ENCODE measurements around the gene RSBN1L.
"Not testable (repeated sequence)": the region's sequence is repeated elsewhere in the genome, so short reads cannot be mapped to it uniquely, and the experiment has no call there.

Gene RSBN1L

DNA sequence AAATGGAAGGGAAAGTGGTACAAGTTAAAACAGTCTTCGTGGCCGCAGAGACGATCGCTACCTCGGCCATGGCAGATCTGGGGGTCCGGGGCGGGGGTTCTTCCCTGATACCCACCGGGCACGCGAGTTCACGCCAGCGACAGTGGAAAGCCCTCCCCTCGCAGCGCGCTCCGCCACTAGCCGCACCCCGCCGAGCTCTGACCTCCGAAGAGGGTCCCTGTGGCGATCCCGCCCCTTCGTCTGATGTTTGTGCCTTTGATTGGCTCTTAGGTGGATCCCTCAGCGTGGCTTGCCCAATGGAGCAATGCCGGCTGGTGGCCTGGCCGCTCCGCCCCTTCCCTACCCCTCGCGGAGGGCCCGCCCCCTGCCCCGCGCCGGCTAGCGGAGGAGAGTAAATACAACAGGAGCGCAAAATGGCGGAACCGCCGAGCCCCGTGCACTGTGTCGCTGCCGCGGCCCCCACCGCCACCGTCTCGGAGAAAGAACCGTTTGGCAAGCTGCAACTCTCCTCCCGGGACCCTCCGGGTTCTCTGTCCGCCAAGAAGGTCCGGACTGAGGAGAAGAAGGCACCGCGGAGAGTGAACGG is at the start of gene RSBN1L:
RSBN1L (plus strand) TSS at position 403 of the 586 bp plus-strand sequence; CDS start at position 414, 11 bp downstream.
- peak within 1 kb of the TSS; percentile 86 to 98 (median 94) for H3K27ac ChIP-seq
- H3K4me3 ChIP-seq, result peak within 1 kb of the TSS; percentile 79 to 98 (median 89)

DNA sequence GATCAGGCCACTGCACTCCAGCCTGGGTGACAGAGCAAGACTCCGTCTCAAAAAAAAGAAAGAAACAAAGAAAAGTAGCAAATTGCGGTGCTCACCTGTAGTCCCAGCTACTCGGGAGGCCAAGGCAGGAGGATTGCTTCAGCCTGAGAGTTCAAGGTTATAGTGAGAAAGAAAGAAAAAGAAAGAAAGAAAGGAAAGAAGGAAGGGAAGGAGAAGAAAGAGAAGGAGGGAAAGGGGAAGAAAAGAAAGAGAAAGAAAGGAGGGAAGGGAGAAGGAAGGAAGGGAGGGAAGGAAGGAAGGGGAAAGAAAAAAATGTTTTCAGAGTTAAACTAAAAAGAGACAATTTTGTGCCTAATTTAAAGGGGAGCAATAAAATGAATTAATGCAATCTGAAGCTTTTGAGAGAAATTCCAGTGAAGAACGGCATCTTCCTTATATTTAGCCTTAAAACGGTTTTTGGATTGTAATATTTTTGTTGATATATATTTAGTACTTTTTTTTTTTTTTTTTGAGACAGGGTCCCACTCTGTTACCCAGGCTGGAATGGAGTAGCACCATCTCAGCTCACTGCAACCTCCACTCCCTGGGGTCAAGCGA is 47.4 kb upstream of the RSBN1L start:
- Histone ChIP-seq H3K4me3 (no peak overlapping the region), H3K27ac (no peak overlapping the region)

- Histone ChIP-seq H3K27ac (no peak overlapping the region), H3K4me3 (no peak overlapping the region)
Observed at GRCh38 chr7:77649716-77650349, 46.4 kb upstream of the RSBN1L start.

DNA sequence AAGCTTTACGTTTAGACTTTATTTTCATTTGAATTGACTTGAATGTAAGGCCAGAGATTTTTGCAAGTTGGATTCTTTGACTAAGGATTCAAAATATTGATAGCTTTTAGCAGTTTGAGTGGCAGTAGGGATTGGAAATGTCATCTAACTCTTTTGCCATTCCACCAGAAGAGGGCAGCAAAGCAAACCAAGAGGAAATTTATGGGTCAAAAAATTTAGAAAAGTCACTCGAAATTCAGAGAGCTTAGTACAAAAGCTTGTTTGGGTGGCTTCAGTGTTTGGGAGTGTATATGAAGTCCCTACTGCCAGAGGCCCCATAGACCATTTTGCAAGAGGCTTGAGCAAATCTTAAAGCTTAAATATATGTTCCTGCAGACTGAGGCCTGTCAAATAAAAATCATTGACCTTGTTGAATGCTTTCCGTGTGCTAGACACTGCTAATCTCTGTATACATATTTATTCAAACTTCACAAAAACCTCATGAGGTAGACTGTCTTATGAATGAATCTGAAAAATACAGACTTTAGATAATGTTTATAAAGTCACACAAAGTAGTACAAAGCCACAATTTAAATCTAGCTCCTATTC is 44.6 kb upstream of the RSBN1L start:
- H3K4me3 ChIP-seq, result no peak overlapping the region
- no peak overlapping the region for H3K27ac ChIP-seq

DNA sequence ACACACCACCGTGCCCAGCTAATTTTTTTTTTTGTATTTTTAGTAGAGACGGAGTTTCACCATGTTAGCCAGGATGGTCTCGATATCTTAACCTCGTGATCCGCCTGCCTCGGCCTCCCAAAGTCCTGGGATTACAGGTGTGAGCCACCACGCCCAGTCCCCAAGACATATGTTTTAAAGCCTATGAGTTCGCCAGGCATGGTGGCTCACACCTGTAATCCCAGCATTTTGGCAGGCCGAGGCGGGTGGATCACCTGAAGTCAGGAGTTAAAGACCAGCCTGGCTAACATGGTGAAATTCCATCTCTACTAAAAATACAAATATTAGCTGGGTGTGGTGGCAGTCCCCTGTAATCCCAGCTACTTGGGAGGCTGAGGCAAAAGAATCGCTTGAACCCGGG is 43.4 kb upstream of the RSBN1L start:
- H3K4me3 ChIP-seq, H3K27ac ChIP-seq: not testable (repeated sequence)

- H3K4me3 ChIP-seq, result no peak overlapping the region
Observed at GRCh38 chr7:77653572-77653971, 42.7 kb upstream of the RSBN1L start.

GRCh38 chr7:77655356-77655755 is 40.9 kb upstream of the RSBN1L start:
- H3K27ac ChIP-seq, result no peak overlapping the region

More at GRCh38 chr7:77653572-77653971, 42.7 kb upstream of the RSBN1L start:
- H3K27ac ChIP-seq, result no peak overlapping the region

DNA sequence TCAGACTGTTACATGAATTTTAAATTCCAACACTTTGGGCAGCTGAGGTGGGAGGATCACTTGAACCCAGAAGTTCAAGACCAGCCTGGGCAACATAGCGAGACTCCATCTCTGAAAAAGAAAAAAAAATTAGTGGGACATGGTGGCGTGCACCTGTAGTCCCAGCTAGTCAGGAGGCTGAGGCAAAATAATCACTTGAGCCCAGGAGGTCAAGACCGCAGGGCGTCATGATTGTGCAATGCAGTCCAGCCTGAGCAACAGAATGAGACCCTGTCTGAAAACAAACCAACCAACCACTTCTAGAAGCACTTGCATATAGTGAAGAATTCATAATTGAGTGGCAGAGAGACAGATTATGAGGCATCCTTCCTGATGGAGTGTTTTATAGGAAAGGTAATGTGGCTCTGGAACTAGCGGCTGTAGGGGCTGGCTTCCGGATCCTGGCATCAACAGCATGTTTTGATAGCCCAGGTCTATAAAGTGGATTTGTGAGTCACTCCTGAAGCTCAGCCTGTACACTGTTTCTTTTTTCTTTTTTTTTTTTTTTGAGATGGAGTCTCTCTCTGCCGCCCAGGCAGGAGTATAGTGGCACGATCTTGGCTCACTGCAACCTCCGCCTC is 40.3 kb upstream of the RSBN1L start:
- Histone ChIP-seq H3K4me3 (no peak overlapping the region), H3K27ac (no peak overlapping the region)

More at GRCh38 chr7:77655356-77655755, 40.9 kb upstream of the RSBN1L start:
- H3K4me3 ChIP-seq, result no peak overlapping the region

GRCh38 chr7:77657427-77658224 is 38.6 kb upstream of the RSBN1L start:
- Histone ChIP-seq H3K4me3 (no peak overlapping the region), H3K27ac (no peak overlapping the region)

DNA sequence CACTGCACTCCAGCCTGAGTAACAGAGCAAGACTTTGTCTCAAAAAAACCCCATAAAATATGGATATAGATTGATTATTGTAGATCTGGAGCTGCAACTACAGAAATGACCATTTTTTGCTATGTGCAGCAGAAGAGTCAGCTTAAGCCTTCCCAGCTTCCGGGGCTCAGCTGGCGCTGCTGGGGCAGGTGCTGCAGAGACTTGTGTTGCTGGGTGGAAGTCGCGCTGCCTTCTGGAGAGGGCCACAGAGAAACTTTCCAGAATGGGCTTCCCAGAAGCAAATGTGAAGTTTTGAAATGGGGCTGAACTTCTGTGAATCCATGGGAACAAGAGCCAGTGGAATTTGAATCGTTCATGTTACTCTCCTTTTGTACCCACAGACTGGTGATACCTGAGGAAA is 37.3 kb upstream of the RSBN1L start:
- H3K27ac ChIP-seq, result no peak overlapping the region
- H3K4me3 ChIP-seq, result no peak overlapping the region

- no peak overlapping the region for H3K27ac ChIP-seq
- no peak overlapping the region for H3K4me3 ChIP-seq
Observed at GRCh38 chr7:77661816-77662215, 34.4 kb upstream of the RSBN1L start.

DNA sequence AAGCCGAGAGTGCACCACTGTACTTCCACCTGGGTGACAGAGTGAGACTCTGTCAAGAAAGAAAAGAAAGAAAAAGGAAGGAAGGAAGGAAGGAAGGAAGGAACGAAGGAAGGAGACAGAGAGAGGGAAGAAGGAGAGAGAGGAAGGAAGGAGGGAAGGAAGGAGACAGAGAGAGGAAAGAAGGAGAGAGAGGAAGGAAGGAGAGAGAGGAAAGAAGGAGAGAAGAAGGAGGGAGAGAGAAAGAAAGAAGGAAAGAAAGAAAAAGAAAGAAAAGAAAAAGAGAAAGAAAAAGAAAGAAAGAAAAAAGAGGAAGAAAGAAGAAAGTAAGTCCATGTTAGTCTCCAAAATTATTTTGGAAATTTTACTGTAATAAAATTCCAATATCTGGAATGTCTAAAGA is 33.4 kb upstream of the RSBN1L start:
- Histone ChIP-seq H3K27ac (no peak overlapping the region), H3K4me3 (no peak overlapping the region)

DNA sequence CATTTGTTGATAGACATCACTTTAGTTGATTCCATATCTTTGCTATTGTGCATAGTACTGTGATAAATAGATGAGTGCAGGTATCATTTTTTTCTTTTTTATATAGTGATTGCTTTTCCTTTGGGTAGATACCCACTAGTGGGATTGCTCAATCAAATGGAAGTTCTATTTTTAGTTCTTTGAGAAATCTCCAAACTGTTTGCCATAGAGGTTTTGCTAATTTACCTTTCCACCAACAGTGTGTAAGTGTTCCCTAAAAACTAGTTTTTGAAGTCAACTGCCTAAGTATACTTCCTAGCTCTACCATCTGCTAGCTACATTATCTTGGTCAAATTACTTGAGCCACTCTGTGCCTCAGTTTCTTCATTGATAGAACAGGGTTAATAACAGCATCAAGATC is 31.5 kb upstream of the RSBN1L start:
- Histone ChIP-seq H3K4me3 (no peak overlapping the region), H3K27ac (no peak overlapping the region)

DNA sequence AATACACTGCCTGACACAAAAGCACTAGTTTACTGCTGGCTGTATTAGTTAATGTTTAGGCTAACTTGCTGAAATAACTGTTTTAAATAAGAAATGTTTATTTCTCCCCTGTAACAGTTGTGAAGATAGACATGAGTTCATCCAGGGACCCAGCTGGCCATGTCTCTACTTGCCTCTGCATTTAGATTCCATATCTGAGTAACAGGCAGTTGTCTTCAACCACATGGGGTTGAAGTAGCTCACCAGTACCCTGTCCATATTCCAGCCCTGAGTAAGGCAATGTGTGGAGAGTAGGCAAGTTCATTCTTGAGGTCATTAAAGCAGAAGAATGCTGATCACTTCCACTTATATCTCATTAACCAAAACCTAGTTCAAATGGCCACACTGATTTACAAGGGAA is 31.1 kb upstream of the RSBN1L start:
- no peak overlapping the region for H3K4me3 ChIP-seq
- H3K27ac ChIP-seq, result no peak overlapping the region

DNA sequence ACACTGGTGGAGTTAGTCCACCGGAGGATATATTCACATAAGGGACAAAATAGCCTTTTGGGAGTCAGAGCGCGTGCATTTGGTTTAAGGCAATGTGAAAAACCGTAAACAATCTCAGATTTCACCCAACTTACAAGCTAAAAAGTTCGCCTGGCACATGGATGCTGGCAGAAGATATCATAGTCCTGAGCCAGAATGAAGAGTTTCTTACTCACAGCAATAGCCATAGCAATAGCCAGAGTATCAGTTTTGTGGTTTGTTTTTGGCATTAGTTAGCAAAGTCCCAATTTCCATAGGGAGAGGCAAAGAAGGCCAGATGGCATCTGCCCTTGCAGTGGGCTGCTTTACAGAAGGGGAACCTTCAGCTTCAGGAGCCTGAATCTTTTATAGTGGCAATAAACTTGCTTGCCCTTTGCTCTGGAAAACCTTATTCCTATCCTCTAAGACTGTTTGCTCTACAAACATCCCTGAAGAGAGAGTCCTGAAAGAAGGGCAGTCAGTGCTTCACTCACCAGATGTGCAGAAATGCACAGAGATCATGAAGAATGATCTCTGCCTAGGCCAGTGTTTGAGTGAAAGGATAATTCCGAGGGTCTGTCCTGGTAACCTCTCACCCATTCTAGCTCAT is 28.7 kb upstream of the RSBN1L start:
- no peak overlapping the region for H3K4me3 ChIP-seq
- no peak overlapping the region for H3K27ac ChIP-seq

GRCh38 chr7:77674878-77675277 is 21.4 kb upstream of the RSBN1L start:
- no peak overlapping the region for H3K4me3 ChIP-seq
- H3K27ac ChIP-seq, result no peak overlapping the region

DNA sequence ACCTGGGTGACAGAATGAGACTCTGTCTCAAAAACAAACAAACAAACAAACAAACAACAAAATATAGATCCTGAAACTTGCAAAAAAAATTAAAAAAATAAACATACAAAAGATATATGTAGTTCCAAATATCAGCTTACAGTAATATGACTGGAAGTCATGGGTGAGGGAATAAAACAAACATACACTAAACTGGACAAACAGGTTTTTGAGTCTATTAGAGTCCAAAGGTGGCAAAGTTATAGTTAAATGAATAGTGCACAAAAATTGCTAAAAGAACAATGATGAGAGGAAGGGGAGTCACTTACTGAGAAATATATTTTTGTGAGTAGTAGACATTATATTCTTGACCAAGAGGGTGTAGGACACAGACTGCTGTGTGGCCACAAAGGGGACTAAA is 16.7 kb upstream of the RSBN1L start:
- Histone ChIP-seq H3K4me3 (no peak overlapping the region), H3K27ac (peak overlapping the region in 2 of 21 experiments; percentile 20 to 41)

- no peak overlapping the region for H3K27ac ChIP-seq
Observed at GRCh38 chr7:77680266-77680665, 16.0 kb upstream of the RSBN1L start.

DNA sequence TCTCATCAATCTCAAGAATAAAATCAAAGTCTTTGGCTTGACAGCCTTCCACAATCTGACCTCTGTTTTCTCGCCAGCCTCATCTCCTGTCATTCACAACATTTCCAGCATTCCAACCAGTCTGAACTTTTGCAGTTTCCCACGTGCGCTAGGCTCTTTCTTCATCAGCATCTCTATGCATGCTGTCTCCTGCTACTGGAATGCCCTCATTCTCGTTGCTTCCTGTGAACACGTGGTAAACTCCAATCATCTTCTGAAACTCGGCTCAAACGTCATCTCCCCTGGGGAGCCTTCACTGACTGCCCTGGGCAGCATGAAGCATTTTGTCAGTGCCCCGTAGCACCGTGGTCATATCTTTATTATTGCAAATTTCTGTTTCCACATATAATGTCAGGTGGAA is 12.2 kb upstream of the RSBN1L start:
- Histone ChIP-seq H3K4me3 (no peak overlapping the region), H3K27ac (peak overlapping the region in 6 of 21 experiments; percentile 7 to 43 (median 34))

More at GRCh38 chr7:77680266-77680665, 16.0 kb upstream of the RSBN1L start:
- no peak overlapping the region for H3K4me3 ChIP-seq

All from skin epidermis (tissue), 12 donors.